IPS-18a (cell line): ENCODE measurements around the gene FBXO3.
"Not testable (repeated sequence)": the region's sequence is repeated elsewhere in the genome, so short reads cannot be mapped to it uniquely, and the experiment has no call there.

Experiments used
- H3K27ac ChIP-seq: one replicate; pipeline ENCODE4 v1.5.1; 2013; ENCODE audit warnings: low read length
- H3K27me3 ChIP-seq: one replicate; pipeline ENCODE4 v1.6.1; 2013; ENCODE audit warnings: mild to moderate bottlenecking, low read length; ENCODE audit not compliant: control insufficient read depth, insufficient read depth
- H3K36me3 ChIP-seq: one replicate; pipeline ENCODE4 v1.6.1; 2013; ENCODE audit warnings: low read depth, low read length; ENCODE audit not compliant: control insufficient read depth
- H3K4me1 ChIP-seq: one replicate; pipeline ENCODE4 v1.6.1; 2013; ENCODE audit warnings: low read depth, low read length; ENCODE audit not compliant: control insufficient read depth
- H3K4me3 ChIP-seq: one replicate; pipeline ENCODE4 v1.5.1; 2013; ENCODE audit warnings: low read length
- H3K9ac ChIP-seq: one replicate; pipeline ENCODE4 v1.6.1; 2013; ENCODE audit warnings: mild to moderate bottlenecking, low read length, moderate library complexity
- H3K9me3 ChIP-seq: one replicate; pipeline ENCODE4 v1.6.1; 2013; ENCODE audit warnings: low read depth, low read length; ENCODE audit not compliant: control insufficient read depth

Gene FBXO3

GRCh38 chr11:33708985-33709384, 65.3 kb downstream of the FBXO3 start:
- H3K27ac ChIP-seq, result no peak overlapping the region
- no peaks in the 10 kb centered on the region for H3K4me1 ChIP-seq
- H3K36me3 ChIP-seq, result peaks cover 6% of the 10 kb centered on the region
- H3K27me3 ChIP-seq, result no peaks in the 10 kb centered on the region
- no peaks in the 10 kb centered on the region for H3K9me3 ChIP-seq
- H3K9ac ChIP-seq, result no peak overlapping the region
- no peak overlapping the region for H3K4me3 ChIP-seq

GRCh38 chr11:33707831-33708230, 66.5 kb downstream of the FBXO3 start:
- not testable (repeated sequence) for H3K4me3 ChIP-seq, H3K9ac ChIP-seq, H3K4me1 ChIP-seq, H3K27ac ChIP-seq, H3K27me3 ChIP-seq, H3K36me3 ChIP-seq, H3K9me3 ChIP-seq

GRCh38 chr11:33706966-33707365, 67.4 kb downstream of the FBXO3 start:
- H3K9me3 ChIP-seq, result no peaks in the 10 kb centered on the region
- H3K9ac ChIP-seq, result no peak overlapping the region
- H3K4me1 ChIP-seq, result no peaks in the 10 kb centered on the region
- no peak overlapping the region for H3K4me3 ChIP-seq
- H3K27me3 ChIP-seq, result no peaks in the 10 kb centered on the region
- H3K27ac ChIP-seq, result no peak overlapping the region
- peaks cover 5% of the 10 kb centered on the region for H3K36me3 ChIP-seq

- Histone ChIP-seq H3K9ac (no peak overlapping the region), H3K36me3 (peaks cover 5% of the 10 kb centered on the region), H3K27ac (no peak overlapping the region), H3K9me3 (no peaks in the 10 kb centered on the region), H3K4me1 (no peaks in the 10 kb centered on the region), H3K27me3 (no peaks in the 10 kb centered on the region), H3K4me3 (no peak overlapping the region)
Observed at GRCh38 chr11:33706546-33706945, 67.8 kb downstream of the FBXO3 start.

GRCh38 chr11:33704240-33705002, 69.9 kb downstream of the FBXO3 start:
- Histone ChIP-seq H3K36me3 (peaks cover 5% of the 10 kb centered on the region), H3K27ac (no peak overlapping the region), H3K4me3 (no peak overlapping the region), H3K27me3 (peaks cover 7% of the 10 kb centered on the region), H3K4me1 (peaks cover 11% of the 10 kb centered on the region), H3K9me3 (no peaks in the 10 kb centered on the region), H3K9ac (no peak overlapping the region)

- Histone ChIP-seq H3K27ac (no peak overlapping the region), H3K4me1 (peaks cover 11% of the 10 kb centered on the region), H3K9me3 (no peaks in the 10 kb centered on the region), H3K9ac (no peak overlapping the region), H3K4me3 (no peak overlapping the region), H3K27me3 (peaks cover 11% of the 10 kb centered on the region), H3K36me3 (peaks cover under 1% of the 10 kb centered on the region)
Observed at GRCh38 chr11:33703788-33704187, 70.5 kb downstream of the FBXO3 start.

GRCh38 chr11:33703234-33703633, 71.1 kb downstream of the FBXO3 start:
- H3K4me3 ChIP-seq, result no peak overlapping the region
- H3K27me3 ChIP-seq, result peaks cover 11% of the 10 kb centered on the region
- H3K9ac ChIP-seq, result no peak overlapping the region
- no peaks in the 10 kb centered on the region for H3K9me3 ChIP-seq
- peaks cover 11% of the 10 kb centered on the region for H3K4me1 ChIP-seq
- H3K36me3 ChIP-seq, result no peaks in the 10 kb centered on the region
- H3K27ac ChIP-seq, result no peak overlapping the region

- no peaks in the 10 kb centered on the region for H3K36me3 ChIP-seq
- peaks cover 11% of the 10 kb centered on the region for H3K4me1 ChIP-seq
- H3K9ac ChIP-seq, result peak overlapping the region; percentile 36
- no peaks in the 10 kb centered on the region for H3K9me3 ChIP-seq
- H3K4me3 ChIP-seq, result peak overlapping the region; percentile 63
- H3K27ac ChIP-seq, result no peak overlapping the region
- peaks cover 11% of the 10 kb centered on the region for H3K27me3 ChIP-seq
Observed at GRCh38 chr11:33701302-33702230, 72.8 kb downstream of the FBXO3 start.

GRCh38 chr11:33700502-33701271, 73.6 kb downstream of the FBXO3 start, which contains the start of gene C11orf91:
Gene C11orf91, minus strand, starts transcription at chr11:33700826. Its CDS starts 86 bp downstream, at chr11:33700740.
- Histone ChIP-seq H3K27me3 (peaks cover 11% of the 10 kb centered on the region), H3K9me3 (no peaks in the 10 kb centered on the region), H3K4me3 (peak within 1 kb of the TSS; percentile 63), H3K4me1 (peaks cover 11% of the 10 kb centered on the region), H3K36me3 (no peaks in the 10 kb centered on the region), H3K9ac (peak within 1 kb of the TSS; percentile 36), H3K27ac (no peak within 1 kb of the TSS)

- Histone ChIP-seq H3K9me3 (no peaks in the 10 kb centered on the region), H3K27ac (no peak overlapping the region), H3K36me3 (no peaks in the 10 kb centered on the region), H3K9ac (no peak overlapping the region), H3K4me1 (peaks cover 17% of the 10 kb centered on the region), H3K27me3 (peaks cover 11% of the 10 kb centered on the region), H3K4me3 (peak overlapping the region; percentile 63)
Observed at GRCh38 chr11:33700063-33700501, 74.2 kb downstream of the FBXO3 start.

- H3K4me3 ChIP-seq, result peak overlapping the region; percentile 63
- H3K27ac ChIP-seq, result no peak overlapping the region
Observed at GRCh38 chr11:33699515-33700062, 74.7 kb downstream of the FBXO3 start.

More at GRCh38 chr11:33699515-33700062, 74.7 kb downstream of the FBXO3 start:
- Histone ChIP-seq H3K36me3 (no peaks in the 10 kb centered on the region), H3K4me1 (peaks cover 19% of the 10 kb centered on the region), H3K9me3 (no peaks in the 10 kb centered on the region), H3K27me3 (peaks cover 11% of the 10 kb centered on the region), H3K9ac (no peak overlapping the region)
